A673 (cell line): ENCODE data around the gene DNAJB13.

Experiments used
- EZH2 ChIP-seq: fragments of 200-600 bp; sonication (generic); IDR thresholded peaks from 2 replicates; pipeline ENCODE4 v1.6.1; 2017; ENCODE audit warnings: borderline replicate concordance, low read depth, mild to moderate bottlenecking, mixed read lengths, antibody characterized with exemption, low read length; ENCODE audit not compliant: poor library complexity, severe bottlenecking
- TF ChIP-seq, protein P1 (sequence below): fragments of 300-800, 200-600 bp; sonication (generic); conservative IDR thresholded peaks from 2 replicates; pipeline ENCODE4 v1.5.1; 2017; ENCODE audit warnings: low read depth, mild to moderate bottlenecking, antibody characterized with exemption, low read length, moderate library complexity, mixed read lengths

DNA sequence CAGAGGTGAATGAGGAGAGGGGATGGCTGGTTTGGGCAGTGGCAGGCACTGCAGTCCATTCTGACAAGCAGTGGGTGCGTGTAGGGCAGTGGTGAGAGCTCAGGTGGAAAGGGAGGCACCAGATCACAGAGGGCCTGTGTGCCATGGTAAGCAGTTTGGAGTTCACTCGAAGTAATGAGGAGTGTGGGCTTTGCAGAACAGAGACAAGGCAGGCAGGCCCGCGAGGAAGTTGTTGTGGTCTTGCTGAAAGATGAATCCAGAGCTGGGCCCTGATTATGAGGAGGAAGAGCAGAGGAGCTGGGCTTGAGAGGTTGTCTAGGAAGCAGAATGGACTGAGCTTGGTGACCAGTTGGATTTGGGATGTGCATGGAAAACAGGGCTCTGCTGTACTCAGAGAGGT, 1.6 kb upstream of the DNAJB13 start:
- TF ChIP-seq EZH2: no peak
- TF ChIP-seq, protein P1, sequence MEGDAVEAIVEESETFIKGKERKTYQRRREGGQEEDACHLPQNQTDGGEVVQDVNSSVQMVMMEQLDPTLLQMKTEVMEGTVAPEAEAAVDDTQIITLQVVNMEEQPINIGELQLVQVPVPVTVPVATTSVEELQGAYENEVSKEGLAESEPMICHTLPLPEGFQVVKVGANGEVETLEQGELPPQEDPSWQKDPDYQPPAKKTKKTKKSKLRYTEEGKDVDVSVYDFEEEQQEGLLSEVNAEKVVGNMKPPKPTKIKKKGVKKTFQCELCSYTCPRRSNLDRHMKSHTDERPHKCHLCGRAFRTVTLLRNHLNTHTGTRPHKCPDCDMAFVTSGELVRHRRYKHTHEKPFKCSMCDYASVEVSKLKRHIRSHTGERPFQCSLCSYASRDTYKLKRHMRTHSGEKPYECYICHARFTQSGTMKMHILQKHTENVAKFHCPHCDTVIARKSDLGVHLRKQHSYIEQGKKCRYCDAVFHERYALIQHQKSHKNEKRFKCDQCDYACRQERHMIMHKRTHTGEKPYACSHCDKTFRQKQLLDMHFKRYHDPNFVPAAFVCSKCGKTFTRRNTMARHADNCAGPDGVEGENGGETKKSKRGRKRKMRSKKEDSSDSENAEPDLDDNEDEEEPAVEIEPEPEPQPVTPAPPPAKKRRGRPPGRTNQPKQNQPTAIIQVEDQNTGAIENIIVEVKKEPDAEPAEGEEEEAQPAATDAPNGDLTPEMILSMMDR: no peak
